PC-9 (cell line): ENCODE results near the gene AOC1. TPM values are rescaled to one million over a fixed set of nuclear protein-coding genes. Genes with fewer than 3 reads are reported as not detected.

Experiments used
- BruUV-seq: library from RNA; stranded (reverse); fragments of 400-500 nt; replicated peaks from 2 replicates; lab custom pipeline; 2021; lab: Mats Ljungman, UMichigan
- CTCF ChIA-PET: fragments of 300-600 bp; sonication (Branson Sonifier 250); formaldehyde crosslinking; loops from one replicate; lab custom pipeline; 2022; ENCODE audit warnings: antibody characterized with exemption; lab: Charles Lee
- POLR2A ChIA-PET: fragments of 300-600 bp; sonication (Branson Sonifier 250); formaldehyde crosslinking; loops from one replicate; lab custom pipeline; 2022; ENCODE audit warnings: antibody characterized with exemption; ENCODE audit not compliant: unreplicated experiment; lab: Charles Lee
- DNase-seq, 2 experiments: peaks; one replicate each; pipeline versions ENCODE4 v3.0.0 to v3.0.0-alpha.2; 2015 to 2022; ENCODE audit warnings: mixed read lengths in 1 of 2
- H2AFZ ChIP-seq: fragments of 200-600 bp; sonication (generic); 2 replicates; pipeline ENCODE4 v1.8.1; 2017; ENCODE audit warnings: antibody characterized with exemption
- H3F3A ChIP-seq: fragments of 200-600 bp; sonication (generic); 2 replicates; pipeline ENCODE4 v1.8.1; 2017; ENCODE audit warnings: antibody characterized with exemption, mild to moderate bottlenecking, low read depth; ENCODE audit not compliant: insufficient read depth
- H3K27ac ChIP-seq: fragments of 200-600 bp; sonication (generic); 2 replicates; pipeline ENCODE4 v1.6.1; 2016; ENCODE audit warnings: mixed run types
- H3K27me3 ChIP-seq: fragments of 200-600 bp; sonication (generic); 2 replicates; pipeline ENCODE4 v1.6.1; 2016; ENCODE audit warnings: low read depth, mixed run types; ENCODE audit not compliant: insufficient read depth
- H3K36me3 ChIP-seq: fragments of 200-600 bp; sonication (generic); 2 replicates; pipeline ENCODE4 v1.6.1; 2016; ENCODE audit warnings: low read depth, mixed run types
- H3K4me1 ChIP-seq: fragments of 200-600 bp; sonication (generic); replicated peaks from 2 replicates; pipeline ENCODE4 v1.6.1; 2016; ENCODE audit warnings: mixed run types; ENCODE audit not compliant: insufficient read depth
- H3K4me2 ChIP-seq: fragments of 200-600 bp; sonication (generic); 2 replicates; pipeline ENCODE4 v1.6.1; 2017; ENCODE audit warnings: mixed run types
- H3K4me3 ChIP-seq: fragments of 200-600 bp; sonication (generic); 2 replicates; pipeline ENCODE4 v1.6.1; 2016; ENCODE audit warnings: mixed run types
- H3K79me2 ChIP-seq: fragments of 200-600 bp; sonication (generic); 2 replicates; pipeline ENCODE4 v1.6.1; 2017; ENCODE audit warnings: low read depth, mixed run types
- H3K9me2 ChIP-seq: fragments of 200-600 bp; sonication (generic); 2 replicates; pipeline ENCODE4 v1.8.1; 2017; ENCODE audit warnings: mild to moderate bottlenecking; ENCODE audit not compliant: insufficient read depth
- H3K9me3 ChIP-seq: fragments of 200-600 bp; sonication (generic); 2 replicates; pipeline ENCODE4 v1.8.1; 2016; ENCODE audit warnings: low read depth; ENCODE audit not compliant: insufficient read depth
- H4K20me1 ChIP-seq: fragments of 200-600 bp; sonication (generic); 2 replicates; pipeline ENCODE4 v1.8.1; 2017; ENCODE audit not compliant: insufficient read depth
- CTCF ChIP-seq: fragments of 200-600 bp; sonication (generic); conservative IDR thresholded peaks from 2 replicates; pipeline ENCODE4 v1.6.1; 2017; ENCODE audit warnings: mixed run types, antibody characterized with exemption, mild to moderate bottlenecking, moderate library complexity
- EZH2 ChIP-seq: fragments of 200-600 bp; sonication (generic); IDR thresholded peaks from 2 replicates; pipeline ENCODE4 v1.8.0; 2017; ENCODE audit warnings: antibody characterized with exemption, low read depth
- intact Hi-C: fragments of 100-400 bp; cut with micrococcal nuclease; formaldehyde crosslinking; loops from one replicate; pipeline ENCODE4 v1.10.0; 2022; ENCODE audit not compliant: unreplicated experiment
- total RNA-seq: library from RNA; stranded (reverse); gene quantifications from 2 replicates; pipeline ENCODE4 v1.2.3, GENCODE V29; 2021

AOC1 gene
- total RNA-seq, 1 experiment from 2014 or later, result 11.4 TPM

- POLR2A ChIA-PET, result no interaction called here
- no peaks in the 10 kb centered on the region for H3K36me3 ChIP-seq
- BruUV-seq, result no TSS peak
- no peak for TF ChIP-seq CTCF
- TF ChIP-seq EZH2, result no peak
- H3K27ac ChIP-seq, result no peak overlapping the region
- CTCF ChIA-PET, result no interaction called here
- H3K9me3 ChIP-seq, result no peaks in the 10 kb centered on the region
- intact Hi-C loops, result no loop called here
- H3F3A ChIP-seq, result no peaks in the 10 kb centered on the region
- no peaks in the 10 kb centered on the region for H3K4me1 ChIP-seq
- H3K79me2 ChIP-seq, result no peaks in the 10 kb centered on the region
- no peaks in the 10 kb centered on the region for H3K9me2 ChIP-seq
- H4K20me1 ChIP-seq, result no peaks in the 10 kb centered on the region
- H2AFZ ChIP-seq, result no peak overlapping the region
- DNase-seq, result no peak
- no peak overlapping the region for H3K4me2 ChIP-seq
- peaks cover 91% of the 10 kb centered on the region for H3K27me3 ChIP-seq
- H3K4me3 ChIP-seq, result no peak overlapping the region
These were observed 10.3 kb upstream of the AOC1 start for GRCh38 chr7:150842018-150842417.

- DNase-seq, result no peak
- BruUV-seq, result no TSS peak
- TF ChIP-seq CTCF, result no peak
- TF ChIP-seq EZH2, result no peak
- H3K9me3 ChIP-seq, result no peaks in the 10 kb centered on the region
- H3K27me3 ChIP-seq, result peaks cover 95% of the 10 kb centered on the region
- intact Hi-C loops, result no loop called here
- no peaks in the 10 kb centered on the region for H3K4me1 ChIP-seq
- no peak overlapping the region for H3K4me2 ChIP-seq
- H3K79me2 ChIP-seq, result no peaks in the 10 kb centered on the region
- no peaks in the 10 kb centered on the region for H3K9me2 ChIP-seq
- H3K27ac ChIP-seq, result no peak overlapping the region
- no peaks in the 10 kb centered on the region for H3K36me3 ChIP-seq
- H3F3A ChIP-seq, result no peaks in the 10 kb centered on the region
- no peaks in the 10 kb centered on the region for H4K20me1 ChIP-seq
- POLR2A ChIA-PET, result no interaction called here
- H3K4me3 ChIP-seq, result no peak overlapping the region
- no peak overlapping the region for H2AFZ ChIP-seq
- CTCF ChIA-PET, result no interaction called here
These were observed 9.6 kb upstream of the AOC1 start for GRCh38 chr7:150842716-150843115.

- Histone ChIP-seq H3K9me2 (no peaks in the 10 kb centered on the region), H2AFZ (no peak overlapping the region), H4K20me1 (no peaks in the 10 kb centered on the region), H3K9me3 (no peaks in the 10 kb centered on the region), H3K4me1 (no peaks in the 10 kb centered on the region), H3F3A (no peaks in the 10 kb centered on the region), H3K79me2 (no peaks in the 10 kb centered on the region), H3K27ac (no peak overlapping the region), H3K36me3 (no peaks in the 10 kb centered on the region), H3K27me3 (peaks cover 96% of the 10 kb centered on the region), H3K4me2 (no peak overlapping the region), H3K4me3 (no peak overlapping the region)
- intact Hi-C loops, result no loop called here
- DNase-seq, result no peak
- CTCF ChIA-PET, result no interaction called here
- no TSS peak for BruUV-seq
- no peak for TF ChIP-seq CTCF
- no peak for TF ChIP-seq EZH2
- POLR2A ChIA-PET, result no interaction called here
These were observed 6.9 kb upstream of the AOC1 start for GRCh38 chr7:150845421-150845861.
